Activated T-cell treated with anti-CD3 and anti-CD28 coated beads, Interleukin-2, amount 50 U/mL, for 72 hours (primary cell): Measurements from ENCODE around the gene FBXL13. TPM values are rescaled to one million over a fixed set of nuclear protein-coding genes. Genes with fewer than 3 reads are reported as not detected.

Experiments
- ATAC-seq, 2 donors: fragments of 150-1000 bp; cut with Tn5 transposase; replicated peaks in 1 of 2; 2 replicates each; pipeline ENCODE4 v1.10.0; 2021; ENCODE audit warnings: moderate library complexity in 2 of 2, mild to moderate bottlenecking in 1 of 2
- DNase-seq, 2 donors: peaks; one replicate each; pipeline ENCODE4 v3.0.0; 2021 to 2022; ENCODE audit warnings: mixed read lengths in 1 of 2
- H3K27ac Mint-ChIP-seq: one replicate; pipeline ENCODE4 v1.8.0; 2022; ENCODE audit warnings: mild to moderate bottlenecking, moderate library complexity, mixed read lengths
- H3K27me3 Mint-ChIP-seq: one replicate; pipeline ENCODE4 v1.8.0; 2022; ENCODE audit warnings: low read depth, mixed read lengths
- H3K36me3 Mint-ChIP-seq, 2 donors: one replicate each; pipeline ENCODE4 v1.8.0; 2022; ENCODE audit warnings: mixed read lengths in 2 of 2, mild to moderate bottlenecking in 1 of 2; ENCODE audit not compliant: insufficient read depth in 2 of 2
- H3K4me1 Mint-ChIP-seq: one replicate; pipeline ENCODE4 v1.8.0; 2022; ENCODE audit warnings: low read depth, mixed read lengths
- H3K4me3 Mint-ChIP-seq, 2 donors: one replicate each; pipeline ENCODE4 v1.8.0; 2022; ENCODE audit warnings: mild to moderate bottlenecking in 2 of 2, mixed read lengths in 2 of 2, moderate library complexity in 2 of 2
- H3K9me3 Mint-ChIP-seq, 2 donors: one replicate each; pipeline ENCODE4 v1.8.0; 2022; ENCODE audit warnings: mixed read lengths in 2 of 2
- total RNA-seq, 2 donors: library from RNA; stranded (reverse); gene quantifications; one replicate each; pipeline ENCODE4 v1.2.3, GENCODE V29; 2022

FBXL13 gene
- total RNA-seq, 2 donors from 2014 or later, result 1.0 to 1.1 TPM

DNA sequence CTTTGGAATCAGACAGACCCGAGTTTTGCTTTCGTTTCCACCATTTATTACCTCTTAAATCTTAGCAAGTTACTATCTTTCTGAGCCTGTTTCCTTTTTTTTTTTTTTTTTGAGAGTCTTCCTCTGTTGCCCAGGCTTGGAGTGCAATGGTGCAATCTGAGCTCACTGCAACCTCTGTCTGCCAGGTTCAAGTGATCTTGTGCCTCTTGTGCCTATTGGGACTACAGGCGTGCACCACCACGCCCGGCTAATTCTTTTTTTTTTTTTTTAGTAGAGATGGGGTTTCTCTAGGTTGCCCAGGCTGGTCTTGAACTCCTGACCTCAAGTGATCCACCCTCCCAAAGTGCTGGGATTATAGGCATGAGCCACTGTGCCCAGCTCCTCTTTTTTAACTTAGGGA, 241.3 kb downstream of the FBXL13 start:
- Mint-ChIP-seq H3K4me1 (peaks cover 13% of the 10 kb centered on the region), H3K9me3 (no peaks in the 10 kb centered on the region), H3K4me3 (no peak overlapping the region), H3K27me3 (peaks cover 6% of the 10 kb centered on the region), H3K27ac (no peak overlapping the region), H3K36me3 (no peaks in the 10 kb centered on the region)
- DNase-seq (no peak), ATAC-seq (no peak)

DNA sequence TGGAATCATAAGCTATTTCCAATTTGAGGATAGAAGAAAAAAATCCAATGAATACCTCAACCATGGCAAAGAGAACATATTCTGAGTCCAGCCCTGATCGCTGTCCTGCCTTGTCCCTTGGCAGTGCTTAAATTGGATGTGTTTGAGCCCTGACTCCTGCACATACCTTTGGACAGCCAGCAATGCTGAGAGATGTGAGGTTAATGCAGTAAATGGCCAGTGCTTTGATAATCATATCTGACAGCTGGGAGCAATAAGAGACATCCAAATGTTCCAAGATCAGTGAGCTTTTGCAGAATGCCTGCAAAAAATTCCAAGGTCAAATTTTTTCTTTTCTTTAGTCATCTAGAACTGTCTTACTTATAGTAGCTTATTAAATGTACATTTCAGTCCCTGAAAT, 241.9 kb downstream of the FBXL13 start:
- Mint-ChIP-seq H3K9me3 (no peaks in the 10 kb centered on the region), H3K4me3 (no peak overlapping the region), H3K27ac (no peak overlapping the region), H3K27me3 (peaks cover 6% of the 10 kb centered on the region), H3K4me1 (peaks cover 13% of the 10 kb centered on the region), H3K36me3 (no peaks in the 10 kb centered on the region)
- DNase-seq (no peak), ATAC-seq (no peak)

DNA sequence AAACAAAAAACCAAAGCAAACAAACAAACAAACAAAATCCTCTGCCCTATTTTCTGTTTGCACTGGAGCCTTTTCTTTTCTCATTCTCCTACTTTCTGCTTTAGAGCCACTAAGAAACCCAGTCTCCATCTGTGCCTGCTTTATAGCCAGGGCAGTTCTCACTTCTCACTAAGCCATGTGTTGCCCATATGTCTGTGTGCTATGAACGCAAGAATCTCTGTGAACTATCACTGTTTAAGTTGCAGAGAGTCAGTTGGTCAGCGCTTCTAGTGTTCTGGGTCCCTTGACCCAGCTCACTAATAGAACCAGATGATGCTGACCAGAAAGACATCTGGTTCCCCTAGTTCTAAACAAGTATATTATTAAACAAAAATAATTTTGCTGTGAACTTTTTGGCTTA, 244.4 kb downstream of the FBXL13 start:
- Mint-ChIP-seq H3K27me3 (no peaks in the 10 kb centered on the region), H3K36me3 (no peaks in the 10 kb centered on the region), H3K4me3 (no peak overlapping the region), H3K4me1 (peaks cover 10% of the 10 kb centered on the region), H3K27ac (no peak overlapping the region), H3K9me3 (no peaks in the 10 kb centered on the region)
- ATAC-seq (no peak), DNase-seq (no peak)

DNA sequence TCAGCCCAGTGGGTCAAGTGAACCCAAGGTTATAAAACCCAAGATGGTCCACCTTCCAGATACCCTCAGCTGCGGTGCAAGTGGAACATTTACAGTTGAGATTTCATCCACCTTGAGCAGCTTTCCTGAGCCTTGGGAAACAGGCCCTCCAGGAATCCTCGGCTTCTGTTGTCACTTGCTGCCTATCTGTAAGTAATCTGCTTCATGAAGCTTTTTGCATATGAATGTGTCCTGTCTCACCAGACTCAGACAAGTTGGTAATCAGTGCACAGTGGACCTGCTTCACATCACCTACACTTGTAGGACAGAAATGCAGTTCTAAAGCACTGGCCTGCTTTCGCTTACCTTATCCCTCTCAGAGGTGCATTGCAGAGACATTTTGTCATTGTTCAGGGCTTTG, 245.5 kb downstream of the FBXL13 start:
- ATAC-seq, result no peak
- no peaks in the 10 kb centered on the region for H3K36me3 Mint-ChIP-seq
- no peaks in the 10 kb centered on the region for H3K9me3 Mint-ChIP-seq
- no peak overlapping the region for H3K27ac Mint-ChIP-seq
- no peak overlapping the region for H3K4me3 Mint-ChIP-seq
- H3K27me3 Mint-ChIP-seq, result no peaks in the 10 kb centered on the region
- DNase-seq, result no peak
- H3K4me1 Mint-ChIP-seq, result no peaks in the 10 kb centered on the region

DNA sequence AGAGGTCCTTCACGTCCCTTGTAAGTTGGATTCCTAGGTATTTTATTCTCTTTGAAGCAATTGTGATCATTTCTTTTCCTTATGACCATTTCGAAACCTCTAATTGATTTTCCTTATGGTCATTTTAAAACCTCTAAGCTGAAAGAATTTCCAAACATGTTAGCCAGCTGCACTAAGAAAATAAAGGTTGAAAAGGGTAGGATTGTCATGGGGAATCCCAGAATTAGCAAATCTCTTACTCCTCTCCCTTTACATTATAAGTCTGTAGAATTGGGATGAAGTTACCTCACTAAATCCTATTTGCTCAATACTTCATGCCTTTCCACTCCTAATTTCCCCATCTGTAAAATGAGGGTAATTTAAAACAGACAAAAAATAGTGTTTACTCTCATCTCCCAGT, 246.3 kb downstream of the FBXL13 start:
- Mint-ChIP-seq H3K4me1 (no peaks in the 10 kb centered on the region), H3K36me3 (no peaks in the 10 kb centered on the region), H3K9me3 (no peaks in the 10 kb centered on the region), H3K27me3 (no peaks in the 10 kb centered on the region), H3K27ac (no peak overlapping the region), H3K4me3 (no peak overlapping the region)
- ATAC-seq, result no peak
- no peak for DNase-seq

DNA sequence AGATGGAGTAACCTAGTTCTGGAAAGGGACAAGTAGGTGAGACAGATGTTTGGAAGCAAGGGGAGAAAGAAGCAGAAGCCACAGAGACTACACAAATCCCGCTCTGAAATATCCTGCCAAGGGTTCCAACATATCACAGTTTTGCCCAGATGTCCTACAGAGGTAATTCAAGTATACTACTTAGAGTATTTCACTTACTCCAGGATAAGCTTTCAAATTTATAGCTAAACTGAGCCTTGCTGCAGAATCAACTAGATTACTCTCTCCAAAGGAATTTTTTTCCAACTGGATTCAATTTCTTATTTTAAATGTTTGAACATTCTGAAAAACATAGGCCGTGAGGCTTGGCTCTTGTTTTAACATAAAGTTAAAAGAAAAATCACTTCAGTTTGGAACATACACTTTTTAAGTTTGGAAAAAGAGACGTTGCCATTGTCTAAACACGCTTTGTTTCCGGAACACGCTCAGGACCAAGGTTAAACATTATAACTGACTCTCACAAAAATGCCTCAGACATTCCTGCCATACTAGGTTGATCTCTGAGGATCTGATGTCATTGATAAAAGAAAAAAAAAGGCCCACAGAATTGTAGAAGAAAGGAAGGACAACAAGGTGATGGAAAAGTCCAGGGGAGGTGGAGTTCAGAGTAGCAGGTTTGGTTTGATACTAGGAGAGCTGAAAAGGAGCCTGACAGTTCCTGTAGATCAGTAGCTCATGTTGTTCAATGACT, 251.0 kb downstream of the FBXL13 start:
- Mint-ChIP-seq H3K36me3 (no peaks in the 10 kb centered on the region), H3K27me3 (no peaks in the 10 kb centered on the region), H3K4me1 (no peaks in the 10 kb centered on the region), H3K4me3 (no peak overlapping the region), H3K27ac (no peak overlapping the region), H3K9me3 (no peaks in the 10 kb centered on the region)
- ATAC-seq (no peak), DNase-seq (no peak)

DNA sequence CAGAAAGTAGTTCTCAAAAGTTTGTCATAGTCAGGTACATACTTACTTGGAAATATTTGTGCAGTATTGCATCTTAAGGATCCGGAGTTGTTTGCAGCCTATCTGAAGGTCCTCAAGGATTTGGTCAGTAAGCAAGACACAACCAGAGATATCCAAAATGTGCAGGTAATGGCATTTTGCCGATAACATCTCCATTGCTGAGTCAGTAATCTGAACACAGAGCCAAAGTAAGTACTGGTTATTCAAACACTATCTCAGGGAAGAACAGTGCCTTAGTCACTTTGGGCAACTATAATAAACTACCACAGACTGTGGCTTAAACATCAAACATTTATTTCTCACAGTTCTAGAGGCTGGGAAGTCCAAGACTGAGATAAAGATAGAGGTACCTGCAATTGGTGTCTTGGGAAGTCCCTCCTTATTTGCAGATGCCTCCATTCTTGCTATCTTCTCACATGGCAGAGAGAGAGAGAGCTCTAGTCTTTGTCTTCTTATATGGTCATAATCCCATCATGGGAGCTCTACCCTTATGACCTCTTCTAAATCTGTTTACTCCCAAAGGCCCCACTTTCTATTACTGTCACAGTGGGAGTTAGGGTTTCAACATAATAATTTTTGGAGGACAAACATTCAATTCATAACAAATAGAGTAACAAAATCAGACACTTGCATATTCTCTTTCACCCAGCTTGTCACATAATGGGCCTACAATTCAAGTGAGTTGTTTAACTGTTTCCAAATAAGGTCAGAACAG, 252.4 kb downstream of the FBXL13 start:
- no peaks in the 10 kb centered on the region for H3K9me3 Mint-ChIP-seq
- H3K27me3 Mint-ChIP-seq, result no peaks in the 10 kb centered on the region
- H3K4me1 Mint-ChIP-seq, result no peaks in the 10 kb centered on the region
- H3K4me3 Mint-ChIP-seq, result no peak overlapping the region
- H3K27ac Mint-ChIP-seq, result no peak overlapping the region
- DNase-seq, result no peak
- H3K36me3 Mint-ChIP-seq, result no peaks in the 10 kb centered on the region
- ATAC-seq, result no peak

DNA sequence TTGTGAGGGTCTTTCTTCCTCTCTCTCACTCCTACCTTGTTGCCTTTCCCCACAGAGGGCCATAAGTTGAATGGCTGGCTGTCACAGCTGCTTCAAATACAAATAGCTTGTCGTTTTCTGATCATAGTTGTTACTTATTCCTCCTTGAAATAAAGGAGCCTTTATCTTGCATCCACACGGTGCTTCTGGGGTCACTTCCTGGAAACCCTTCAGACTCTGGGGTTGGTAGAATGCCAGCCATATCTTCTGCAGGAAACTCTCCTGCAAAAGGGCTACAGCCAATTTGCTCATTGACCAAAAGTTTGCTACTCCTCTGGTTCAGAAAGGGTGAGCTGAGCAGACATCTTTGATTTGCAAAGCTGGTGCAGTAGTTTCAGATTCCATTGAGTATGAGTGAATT, 255.4 kb downstream of the FBXL13 start:
- ATAC-seq (no peak), DNase-seq (no peak)
- no peak overlapping the region for H3K4me3 Mint-ChIP-seq

DNA sequence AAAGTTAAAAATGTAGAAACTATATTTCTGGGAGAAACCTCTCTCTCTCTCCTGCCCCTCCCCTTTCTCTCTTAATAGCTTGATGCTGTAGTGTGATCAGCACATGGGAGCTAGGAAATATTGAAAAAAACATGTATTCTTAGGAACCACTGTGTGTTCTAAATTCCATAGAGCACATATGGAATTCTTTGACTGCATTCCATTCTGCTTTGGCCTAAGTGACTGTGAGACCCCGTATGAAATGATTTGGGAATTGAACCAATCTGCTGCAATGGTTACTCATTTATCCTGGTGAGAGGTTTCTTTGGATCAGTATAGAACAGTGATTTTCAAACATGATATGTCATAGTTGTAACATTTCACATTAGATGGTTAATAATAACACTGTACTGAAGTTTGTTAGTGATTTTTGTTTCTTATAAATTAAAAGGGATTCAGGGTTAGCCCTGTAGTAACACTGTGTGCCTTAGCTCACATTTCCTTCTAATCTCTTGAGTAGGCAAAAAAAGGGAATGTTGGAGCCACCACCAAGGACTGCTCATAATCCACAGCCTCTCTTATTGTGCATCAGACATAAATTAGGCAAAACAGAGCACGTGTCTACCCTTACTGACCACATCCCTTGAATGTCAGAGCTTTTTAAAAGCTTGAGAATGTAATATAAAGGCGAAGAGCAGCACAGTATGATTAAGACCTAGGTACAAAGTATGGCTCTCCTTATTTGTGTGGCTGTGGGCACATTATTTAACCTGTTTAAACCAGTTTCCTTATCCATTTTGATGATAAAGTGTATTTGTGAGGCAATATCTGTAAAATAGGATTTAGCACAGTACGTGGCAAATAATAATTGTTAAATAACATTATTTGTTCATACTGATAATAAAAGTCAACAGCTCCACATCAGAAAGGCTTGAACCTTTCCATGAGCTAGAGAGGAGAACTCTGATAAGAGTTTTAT, 256.7 kb downstream of the FBXL13 start:
- no peaks in the 10 kb centered on the region for H3K36me3 Mint-ChIP-seq
- ATAC-seq (no peak), DNase-seq (no peak)
- no peaks in the 10 kb centered on the region for H3K27me3 Mint-ChIP-seq
- H3K9me3 Mint-ChIP-seq, result no peaks in the 10 kb centered on the region
- no peak overlapping the region for H3K27ac Mint-ChIP-seq
- H3K4me1 Mint-ChIP-seq, result peaks cover 15% of the 10 kb centered on the region
- no peak overlapping the region for H3K4me3 Mint-ChIP-seq

More for the DNA sequence above, 255.4 kb downstream of the FBXL13 start:
- Mint-ChIP-seq H3K4me1 (peaks cover 3% of the 10 kb centered on the region), H3K9me3 (no peaks in the 10 kb centered on the region), H3K27me3 (no peaks in the 10 kb centered on the region), H3K27ac (no peak overlapping the region), H3K36me3 (no peaks in the 10 kb centered on the region)

DNA sequence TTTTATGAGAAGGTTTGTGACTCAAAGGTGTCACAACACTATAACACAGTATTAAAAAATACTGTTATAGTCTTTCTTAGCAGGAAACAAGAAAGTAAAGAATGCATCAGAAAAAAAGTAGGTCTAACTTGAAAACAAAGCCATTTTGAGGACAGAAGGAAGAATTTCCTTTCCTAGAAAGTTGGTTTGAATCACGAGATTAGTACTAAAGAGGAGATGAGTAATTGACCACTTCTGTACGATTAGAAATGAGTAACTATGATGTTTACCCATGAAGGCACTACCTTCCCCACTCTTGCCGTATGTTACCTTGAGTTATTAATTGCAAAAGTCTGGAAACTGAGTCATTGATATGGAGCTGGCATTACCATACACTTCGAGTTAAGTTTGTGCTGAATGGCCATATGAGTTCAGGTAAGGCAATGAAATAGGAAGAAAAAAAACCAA, 260.5 kb downstream of the FBXL13 start:
- no peak for DNase-seq
- peak overlapping the region; percentile 67 for H3K27ac Mint-ChIP-seq
- H3K4me1 Mint-ChIP-seq, result peaks cover 15% of the 10 kb centered on the region
- ATAC-seq, result peak; percentile 97
- peak overlapping the region in 1 of 2 donors; percentile 32 for H3K4me3 Mint-ChIP-seq
- no peaks in the 10 kb centered on the region for H3K9me3 Mint-ChIP-seq
- no peaks in the 10 kb centered on the region for H3K36me3 Mint-ChIP-seq
- no peaks in the 10 kb centered on the region for H3K27me3 Mint-ChIP-seq

DNA sequence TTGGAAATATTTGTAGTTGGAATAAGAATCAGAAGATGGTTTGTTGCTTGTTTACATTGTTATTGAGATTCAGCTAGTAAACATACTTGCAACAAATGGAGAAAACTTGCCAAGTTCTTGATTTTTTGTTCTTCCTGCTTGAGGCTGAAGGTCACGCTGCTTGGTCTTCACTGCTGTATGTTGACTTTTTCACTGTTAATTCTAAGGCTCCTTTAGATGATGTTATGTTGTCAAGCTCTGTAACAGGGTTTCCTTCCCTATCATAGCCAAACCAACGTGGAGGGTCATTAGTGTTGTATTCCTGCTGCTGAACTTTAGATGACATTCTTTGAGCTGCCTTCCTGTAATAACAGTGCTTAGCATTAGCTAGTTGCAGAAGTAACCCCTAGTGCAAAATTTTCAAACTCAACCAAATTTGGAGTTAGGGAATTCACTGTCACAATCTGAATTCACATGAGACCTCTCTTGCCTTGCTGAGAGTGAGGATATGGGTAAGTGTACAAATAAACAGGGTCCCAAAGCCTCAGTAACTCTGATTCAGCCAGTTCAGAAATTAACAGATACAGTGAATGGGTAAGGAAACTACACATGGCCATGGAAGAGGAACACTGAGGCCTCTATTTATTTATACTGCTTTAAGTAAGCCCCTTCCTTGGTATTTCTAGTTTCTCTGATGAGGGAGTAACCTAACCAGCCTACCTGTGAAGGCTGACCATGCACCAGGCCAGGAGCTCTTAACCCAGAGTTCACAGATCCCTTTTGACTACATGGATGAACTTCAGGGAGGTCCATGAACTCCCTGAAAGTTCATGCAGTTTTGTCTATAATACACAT, 261.2 kb downstream of the FBXL13 start:
- Mint-ChIP-seq H3K27ac (peak overlapping the region; percentile 67), H3K9me3 (no peaks in the 10 kb centered on the region), H3K36me3 (no peaks in the 10 kb centered on the region), H3K27me3 (no peaks in the 10 kb centered on the region), H3K4me1 (peaks cover 15% of the 10 kb centered on the region), H3K4me3 (peak overlapping the region in 1 of 2 donors; percentile 32)
- DNase-seq (no peak), ATAC-seq (peak; percentile 31 to 33)

DNA sequence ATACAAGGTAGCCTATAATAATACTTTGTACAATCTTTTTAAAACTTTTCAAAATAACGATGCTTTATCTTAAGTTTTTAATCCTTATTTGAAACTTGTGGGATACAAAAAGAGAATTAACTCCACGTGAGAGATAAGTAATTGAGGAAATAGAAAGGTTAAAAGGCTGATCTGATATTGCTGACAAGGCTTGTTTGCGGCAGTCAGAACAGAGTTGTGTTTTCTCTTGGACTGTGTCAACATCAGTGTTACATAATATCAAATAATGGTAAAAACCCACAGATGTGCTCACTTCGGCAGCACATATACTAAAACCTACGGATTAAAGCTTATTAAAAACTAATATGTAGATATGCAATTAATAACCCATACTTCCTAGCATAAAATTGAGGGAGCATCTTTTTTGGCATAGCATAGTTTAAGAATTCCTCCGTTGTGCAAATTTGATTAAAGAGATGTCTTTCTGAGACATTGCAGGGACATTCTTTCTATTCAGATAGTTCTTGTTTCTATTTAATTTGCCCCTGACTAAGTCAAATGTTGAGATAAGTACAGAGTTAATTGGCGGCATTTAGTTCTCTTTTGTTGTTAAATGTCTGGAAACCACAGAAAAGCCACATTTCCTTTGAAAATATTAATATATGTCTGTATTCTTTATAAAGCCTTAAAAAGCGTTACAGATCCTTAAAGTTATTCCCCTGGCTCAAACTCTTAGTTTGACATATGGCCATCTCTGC, 262.5 kb downstream of the FBXL13 start:
- H3K9me3 Mint-ChIP-seq, result no peaks in the 10 kb centered on the region
- no peak overlapping the region for H3K4me3 Mint-ChIP-seq
- H3K27me3 Mint-ChIP-seq, result no peaks in the 10 kb centered on the region
- H3K4me1 Mint-ChIP-seq, result peaks cover 15% of the 10 kb centered on the region
- DNase-seq (no peak), ATAC-seq (no peak)
- H3K27ac Mint-ChIP-seq, result no peak overlapping the region
- no peaks in the 10 kb centered on the region for H3K36me3 Mint-ChIP-seq
